MM.1S (cell line): ENCODE data around the gene PPP6R2.

Experiments
- CTCF ChIP-seq: fragments of 300-600 bp; sonication (generic); IDR thresholded peaks from 2 replicates; pipeline ENCODE4 v1.5.1; 2016; ENCODE audit warnings: antibody characterized with exemption, low read length, mixed read lengths
- EZH2phosphoT487 ChIP-seq: fragments of 300-600 bp; sonication (generic); IDR thresholded peaks from 2 replicates; pipeline ENCODE4 v1.6.1; 2018; ENCODE audit warnings: antibody characterized with exemption, low read length

- no peak for TF ChIP-seq CTCF
- no peak for TF ChIP-seq EZH2phosphoT487
Measured at GRCh38 chr22:50445071-50445879, 102.1 kb downstream of the PPP6R2 start.
